Right lobe of liver (tissue), 4 donors: ENCODE data around the gene PC.

Experiments
- POLR2A ChIP-seq: fragments of 450-650 bp; IDR thresholded peaks from one replicate; pipeline ENCODE4 v1.6.1; 2017; ENCODE audit warnings: antibody characterized with exemption, mild to moderate bottlenecking
- TF ChIP-seq, protein P1 (sequence below), 4 donors: fragments of 200-600 bp in 3 of 4; fragments of 450-650 bp in 1 of 4; IDR thresholded peaks; one replicate each; pipeline versions ENCODE4 v1.5.1 to v1.8.0; 2016 to 2022; ENCODE audit warnings: antibody characterized with exemption in 4 of 4, mild to moderate bottlenecking in 2 of 4
- donor health status: DM: no; HTN: no; CAD: no.
- donor health status: DM: no; HTN: no; CAD: no.
- donor health status: DM: no; HTN: yes; CAD: no.

DNA sequence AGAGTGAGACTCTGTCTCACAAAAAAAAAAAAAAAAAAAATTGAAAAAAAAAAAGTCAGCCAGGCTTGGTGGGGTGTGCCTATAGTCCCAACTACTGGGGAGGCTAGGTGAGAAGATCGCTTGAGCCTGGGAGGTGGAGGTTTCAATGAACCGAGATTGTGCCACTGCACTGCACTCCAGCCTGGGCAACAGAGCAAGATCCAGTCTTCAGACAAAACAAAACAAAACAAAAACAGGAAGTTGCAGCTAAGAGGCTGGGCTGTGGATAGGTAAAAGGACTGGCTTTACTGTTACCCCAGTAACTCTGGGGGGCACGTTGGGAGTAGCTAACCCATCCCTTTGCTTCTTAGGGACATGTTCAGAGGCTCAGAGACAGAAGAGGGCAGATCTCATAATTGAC lies 6.3 kb upstream of the PC start:
- TF ChIP-seq, protein P1, sequence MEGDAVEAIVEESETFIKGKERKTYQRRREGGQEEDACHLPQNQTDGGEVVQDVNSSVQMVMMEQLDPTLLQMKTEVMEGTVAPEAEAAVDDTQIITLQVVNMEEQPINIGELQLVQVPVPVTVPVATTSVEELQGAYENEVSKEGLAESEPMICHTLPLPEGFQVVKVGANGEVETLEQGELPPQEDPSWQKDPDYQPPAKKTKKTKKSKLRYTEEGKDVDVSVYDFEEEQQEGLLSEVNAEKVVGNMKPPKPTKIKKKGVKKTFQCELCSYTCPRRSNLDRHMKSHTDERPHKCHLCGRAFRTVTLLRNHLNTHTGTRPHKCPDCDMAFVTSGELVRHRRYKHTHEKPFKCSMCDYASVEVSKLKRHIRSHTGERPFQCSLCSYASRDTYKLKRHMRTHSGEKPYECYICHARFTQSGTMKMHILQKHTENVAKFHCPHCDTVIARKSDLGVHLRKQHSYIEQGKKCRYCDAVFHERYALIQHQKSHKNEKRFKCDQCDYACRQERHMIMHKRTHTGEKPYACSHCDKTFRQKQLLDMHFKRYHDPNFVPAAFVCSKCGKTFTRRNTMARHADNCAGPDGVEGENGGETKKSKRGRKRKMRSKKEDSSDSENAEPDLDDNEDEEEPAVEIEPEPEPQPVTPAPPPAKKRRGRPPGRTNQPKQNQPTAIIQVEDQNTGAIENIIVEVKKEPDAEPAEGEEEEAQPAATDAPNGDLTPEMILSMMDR (IDR thresholded peaks at IDR 0.05), result no peak
- no peak for TF ChIP-seq POLR2A
